ENCODE results near the gene G6PC3. TPM values are rescaled to one million over a fixed set of nuclear protein-coding genes. Genes with fewer than 3 reads are reported as not detected.
A peak's percentile ranks its signal among the peaks of the same experiment; 100 is the strongest.
"Not testable (repeated sequence)": the region's sequence is repeated elsewhere in the genome, so short reads cannot be mapped to it uniquely, and the experiment has no call there.

The G6PC3 gene
- polyA plus RNA-seq, 2 of the 4 experiments (the other 2 are of a cell fraction): 104 to 130 TPM

DNA sequence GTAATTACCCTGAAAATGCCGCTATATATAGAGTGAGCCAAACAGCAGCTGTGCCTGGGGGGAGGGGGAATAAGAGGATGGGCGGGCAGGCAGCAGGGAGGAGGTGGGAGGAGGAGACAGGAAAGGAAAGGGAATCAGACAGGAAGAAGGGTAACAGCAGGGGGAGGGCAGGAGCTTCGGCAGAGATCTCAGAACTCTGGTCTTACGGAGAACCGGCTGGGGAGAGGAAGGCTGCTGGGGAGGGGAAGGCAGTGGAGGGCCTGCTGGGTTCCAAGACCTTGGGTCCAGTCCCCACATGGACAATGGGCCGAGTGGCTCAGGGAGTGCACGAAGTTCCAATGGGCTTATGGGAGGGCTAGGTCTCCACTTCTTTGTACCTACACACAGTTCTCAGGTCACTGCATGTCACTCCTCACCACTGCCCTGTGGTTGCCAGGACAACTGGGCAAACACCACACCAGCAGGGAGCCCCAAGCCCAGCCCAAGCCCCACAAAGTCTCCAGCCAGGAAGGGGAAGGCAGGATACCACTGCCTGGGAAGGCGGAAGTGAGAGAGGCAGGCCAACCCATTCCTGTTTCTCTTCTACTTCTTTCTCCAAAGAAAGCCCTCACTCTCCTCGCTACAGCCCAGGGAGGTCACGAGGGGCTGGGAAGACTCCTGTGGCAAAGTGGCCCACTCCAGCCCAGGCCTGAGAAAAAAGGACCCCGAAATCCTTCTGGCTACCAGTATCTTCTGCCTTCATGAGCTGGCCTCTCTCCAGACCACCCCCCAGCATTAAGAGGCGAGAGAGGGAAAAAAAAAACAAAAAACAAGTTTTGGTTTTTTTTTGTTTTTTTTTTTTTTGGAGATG, 25.3 kb downstream of the G6PC3 start (continued):
- TF ChIP-seq FOSL2 (IDR thresholded peaks at IDR 0.05) (no peak), FOSL2 (CRISPR knock-in tag; IDR thresholded peaks at IDR 0.05) (no peak; the same call in 1 of the 2 replicates), CHD2 (IDR thresholded peaks at IDR 0.05; ENCODE audit: low read length, partially characterized antibody) (peak; percentile 11), RNF2 (IDR thresholded peaks at IDR 0.05; ENCODE audit: borderline replicate concordance, low read depth) (no peak)

DNA sequence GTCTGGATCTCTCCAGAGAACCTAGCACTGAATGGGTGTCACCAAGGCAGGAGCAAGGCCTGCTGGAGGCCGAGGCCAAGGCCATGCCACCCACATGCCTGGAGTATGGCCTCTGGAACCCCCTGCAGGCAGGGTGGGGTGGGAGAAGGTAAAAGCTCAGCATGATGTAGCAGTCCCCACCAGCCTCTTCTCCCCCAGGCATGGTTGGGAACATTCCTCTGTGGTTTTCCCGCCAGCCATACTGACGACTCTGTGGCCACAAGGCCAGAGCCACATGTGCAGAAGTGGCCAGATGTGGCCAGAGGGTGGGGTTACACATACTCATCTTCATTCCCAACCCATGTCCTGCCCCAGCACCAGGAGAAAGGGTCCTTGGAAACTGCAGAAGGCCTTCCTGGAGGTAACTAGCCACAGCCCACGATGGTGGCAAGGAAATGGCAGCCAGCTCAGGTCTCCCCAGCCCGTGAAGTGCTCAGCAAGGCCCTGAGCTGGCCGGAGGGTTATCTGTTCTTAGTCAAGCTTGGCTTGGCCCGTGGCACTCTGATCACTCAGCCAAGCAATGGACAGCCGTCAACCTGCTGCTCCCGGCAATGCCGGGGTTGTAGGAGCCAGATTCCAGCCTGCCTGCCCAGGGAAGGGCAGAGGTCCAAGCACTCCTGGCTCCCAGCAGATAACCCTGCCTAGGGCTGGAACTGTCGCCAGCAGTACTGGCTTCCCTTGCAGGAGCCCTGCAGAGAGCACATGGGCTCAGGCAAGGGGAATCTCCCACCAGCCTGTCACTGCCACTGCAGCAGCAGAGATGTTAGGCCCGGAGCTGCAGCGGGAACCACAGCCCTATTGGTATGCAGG, 26.8 kb downstream of the G6PC3 start:
- TF ChIP-seq, protein P1, sequence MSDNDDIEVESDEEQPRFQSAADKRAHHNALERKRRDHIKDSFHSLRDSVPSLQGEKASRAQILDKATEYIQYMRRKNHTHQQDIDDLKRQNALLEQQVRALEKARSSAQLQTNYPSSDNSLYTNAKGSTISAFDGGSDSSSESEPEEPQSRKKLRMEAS (IDR thresholded peaks at IDR 0.05): 0 out of 2 replicates have a peak, but pooled peaks have one; percentile 13
- TF ChIP-seq MAFK (IDR thresholded peaks at IDR 0.05; ENCODE audit: partially characterized antibody): no peak
- H3K27ac ChIP-seq: peak overlapping the region in 1 of 2 experiments; percentile 94; a peak in 3 of 6 replicates
- ATAC-seq (peak in 1 of 2 experiments; percentile 1; a peak in 1 of 6 replicates), DNase-seq (ENCODE audit: low read depth in 1 of 2, low spot score in 1 of 2) (peak in 1 of 2 experiments; percentile 55), FAIRE-seq (no peak)
- no peak overlapping the region for H3K4me2 ChIP-seq
- peaks cover 32% of the 10 kb centered on the region for H3K4me1 ChIP-seq
- WGBS (ENCODE audit: missing lambda C conversion rate): 85% methylated on average over 11 of the region's 13 CpGs
- POLR2A ChIA-PET: interaction anchor here (2.2 kb wide), 1 partner anchor 26 kb away, joined by 13 read pairs; the partner anchor contains the start of gene HDAC5
- no peaks in the 10 kb centered on the region for H3K9me3 ChIP-seq
- CTCF ChIA-PET: interaction anchor here (0.9 to 39.6 kb wide), 5 partner anchors 1 to 102 kb away, joined by 3 to 1202 read pairs (median 10); partner anchors contain the start of gene HDAC5
- no peak overlapping the region for H3K4me3 ChIP-seq

DNA sequence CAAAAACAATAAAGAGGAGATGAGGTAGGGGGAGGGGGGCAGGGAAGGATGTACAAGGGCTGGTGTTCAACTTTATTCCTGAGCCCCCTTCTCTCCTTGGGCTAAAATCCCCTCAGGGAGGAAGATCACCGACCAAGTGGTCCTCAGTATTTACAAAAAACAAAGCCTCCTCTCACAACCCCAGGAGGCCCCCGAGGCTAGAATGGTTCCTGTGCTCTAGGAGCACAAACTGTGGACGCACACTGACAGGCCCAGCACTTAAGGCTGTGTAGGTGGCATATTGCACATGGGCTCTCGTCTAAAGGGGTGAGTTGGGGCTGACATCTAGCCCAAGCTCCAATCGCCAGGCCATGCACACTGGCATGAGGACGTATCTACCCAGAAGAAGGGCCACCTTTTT, 31.3 kb downstream of the G6PC3 start:
- H3K4me3 ChIP-seq; H3K9me3 ChIP-seq; POLR2A ChIA-PET; H3K4me2 ChIP-seq; H3K4me1 ChIP-seq; DNase-seq (ENCODE audit: low read depth in 1 of 2, low spot score in 1 of 2); H3K27ac ChIP-seq: not testable (repeated sequence)
- ATAC-seq: 0 out of 6 replicates have a peak, but pooled peaks of 1 of the 2 experiments have one; percentile 2
- FAIRE-seq: peak; percentile 28
- CTCF ChIA-PET: interaction anchor here (1.6 to 39.6 kb wide), 3 partner anchors 5 to 27 kb away, joined by 7 to 1202 read pairs (median 1202); partner anchors contain the start of gene HDAC5
- WGBS (ENCODE audit: missing lambda C conversion rate): 79% methylated on average over 6 of the region's 6 CpGs

DNA sequence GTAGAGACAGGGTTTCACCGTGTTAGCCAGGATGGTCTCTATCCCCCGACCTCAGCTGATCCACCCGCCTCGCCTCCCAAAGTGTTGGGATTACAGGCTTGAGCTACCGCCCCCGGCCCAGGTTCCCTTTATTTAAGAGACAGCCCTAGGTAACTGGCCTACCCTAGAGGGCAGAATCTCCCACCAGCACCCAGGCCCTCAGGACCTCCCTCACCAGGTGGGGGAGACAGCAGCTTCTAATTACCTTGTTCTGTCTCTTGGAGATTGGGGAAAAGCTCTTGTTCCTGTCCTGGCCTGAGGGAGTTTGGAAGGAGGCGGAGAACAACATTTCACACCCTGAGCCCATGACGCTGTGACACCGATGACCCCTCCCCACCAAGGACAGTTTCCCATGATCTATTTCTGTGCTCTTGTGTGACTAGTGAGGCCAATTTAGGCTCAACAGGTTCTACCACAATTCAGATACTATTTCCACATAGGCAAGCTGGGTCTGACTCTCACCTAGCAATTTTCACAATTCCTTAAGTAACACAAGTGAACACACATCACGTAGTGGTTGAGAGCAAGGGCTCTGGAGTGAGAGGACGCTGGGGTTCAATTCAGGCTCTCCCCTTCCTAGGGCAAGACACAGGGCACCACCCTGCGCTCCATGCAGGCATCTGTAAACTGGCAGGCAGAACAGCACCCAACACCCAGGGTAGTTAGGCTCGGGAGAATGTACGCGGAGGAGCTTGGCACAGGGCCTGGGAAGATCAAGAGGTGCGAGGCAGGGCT, 32.5 kb downstream of the G6PC3 start:
- Histone ChIP-seq H3K9me3 (no peaks in the 10 kb centered on the region), H3K4me1 (peaks cover 10% of the 10 kb centered on the region), H3K27ac (no peak overlapping the region), H3K4me2 (no peak overlapping the region), H3K4me3 (no peak overlapping the region)
- POLR2A ChIA-PET: no interaction called here
- ATAC-seq (no peak), DNase-seq (ENCODE audit: low read depth in 1 of 2, low spot score in 1 of 2) (no peak), FAIRE-seq (no peak)
- WGBS (ENCODE audit: missing lambda C conversion rate): 88% methylated on average over 16 of the region's 16 CpGs
- CTCF ChIA-PET: interaction anchor here (0.5 to 39.6 kb wide), 6 partner anchors 5 to 709 kb away, joined by 3 to 1202 read pairs (median 4); partner anchors contain the start of gene HDAC5
- no peak for TF ChIP-seq JUNB (IDR thresholded peaks at IDR 0.05)
- TF ChIP-seq CEBPB (IDR thresholded peaks at IDR 0.05): no peak
- TF ChIP-seq HOXB5 (CRISPR knock-in tag; IDR thresholded peaks at IDR 0.05): no peak
- TF ChIP-seq NPAS2 (CRISPR knock-in tag; IDR thresholded peaks at IDR 0.05; ENCODE audit: borderline replicate concordance): no peak
- no peak for TF ChIP-seq RCOR1 (IDR thresholded peaks at IDR 0.05; ENCODE audit: low read depth, low read length)
- TF ChIP-seq HMGXB4 (CRISPR knock-in tag; IDR thresholded peaks at IDR 0.05; ENCODE audit: borderline replicate concordance): no peak
- no peak for TF ChIP-seq BCL3 (IDR thresholded peaks at IDR 0.05)
- TF ChIP-seq ZFP36 (IDR thresholded peaks at IDR 0.05; ENCODE audit: borderline replicate concordance, partially characterized antibody): no peak
- TF ChIP-seq FOXS1 (CRISPR knock-in tag; IDR thresholded peaks at IDR 0.05): no peak
- TF ChIP-seq MYC (IDR thresholded peaks at IDR 0.05; ENCODE audit: borderline replicate concordance, low read length): no peak
- TF ChIP-seq EP300 (IDR thresholded peaks at IDR 0.05): no peak
- no peak for TF ChIP-seq POLR2AphosphoS2 (conservative IDR thresholded peaks at IDR 0.05; ENCODE audit: low read length)
- TF ChIP-seq, protein P2, sequence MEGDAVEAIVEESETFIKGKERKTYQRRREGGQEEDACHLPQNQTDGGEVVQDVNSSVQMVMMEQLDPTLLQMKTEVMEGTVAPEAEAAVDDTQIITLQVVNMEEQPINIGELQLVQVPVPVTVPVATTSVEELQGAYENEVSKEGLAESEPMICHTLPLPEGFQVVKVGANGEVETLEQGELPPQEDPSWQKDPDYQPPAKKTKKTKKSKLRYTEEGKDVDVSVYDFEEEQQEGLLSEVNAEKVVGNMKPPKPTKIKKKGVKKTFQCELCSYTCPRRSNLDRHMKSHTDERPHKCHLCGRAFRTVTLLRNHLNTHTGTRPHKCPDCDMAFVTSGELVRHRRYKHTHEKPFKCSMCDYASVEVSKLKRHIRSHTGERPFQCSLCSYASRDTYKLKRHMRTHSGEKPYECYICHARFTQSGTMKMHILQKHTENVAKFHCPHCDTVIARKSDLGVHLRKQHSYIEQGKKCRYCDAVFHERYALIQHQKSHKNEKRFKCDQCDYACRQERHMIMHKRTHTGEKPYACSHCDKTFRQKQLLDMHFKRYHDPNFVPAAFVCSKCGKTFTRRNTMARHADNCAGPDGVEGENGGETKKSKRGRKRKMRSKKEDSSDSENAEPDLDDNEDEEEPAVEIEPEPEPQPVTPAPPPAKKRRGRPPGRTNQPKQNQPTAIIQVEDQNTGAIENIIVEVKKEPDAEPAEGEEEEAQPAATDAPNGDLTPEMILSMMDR (IDR thresholded peaks at IDR 0.05): no peak
- no peak for TF ChIP-seq ZSCAN20 (CRISPR knock-in tag; IDR thresholded peaks at IDR 0.05)
- no peak for TF ChIP-seq CBX8 (IDR thresholded peaks at IDR 0.05)

All from A549 (cell line).